ENCODE data around the gene BSX.

BSX gene

GRCh38 chr11:122981388-122982264 lies at the start of gene BSX:
Gene BSX, minus strand, starts transcription at chr11:122981834. Its CDS starts 163 bp downstream, at chr11:122981671.
- peak in 7 of 14 donors; percentile 3 to 55 (median 11) for DNase-seq

- no peak for DNase-seq
Observed at GRCh38 chr11:123030517-123030916, 48.9 kb upstream of the BSX start.

GRCh38 chr11:123020968-123021367 lies 39.3 kb upstream of the BSX start:
- peak in 2 of 14 donors; percentile 2 to 3 for DNase-seq

GRCh38 chr11:123018702-123019101 lies 37.1 kb upstream of the BSX start:
- DNase-seq = no peak

GRCh38 chr11:123011510-123011909 lies 29.9 kb upstream of the BSX start:
- no peak for DNase-seq

GRCh38 chr11:123006860-123007542 lies 25.4 kb upstream of the BSX start:
- peak in 1 of 14 donors; percentile 2 for DNase-seq

- DNase-seq = no peak
Observed at GRCh38 chr11:123000721-123001120, 19.1 kb upstream of the BSX start.

GRCh38 chr11:122998727-122999366 lies 17.2 kb upstream of the BSX start:
- no peak for DNase-seq

- no peak for DNase-seq
Observed at GRCh38 chr11:122995526-122995925, 13.9 kb upstream of the BSX start.

- no peak for DNase-seq
Observed at GRCh38 chr11:122984186-122985011, 2.8 kb upstream of the BSX start.

- DNase-seq = no peak
Observed at GRCh38 chr11:122983438-122984185, 2.0 kb upstream of the BSX start.

- DNase-seq = no peak
Observed at GRCh38 chr11:122979815-122980595, 1.6 kb downstream of the BSX start.

- DNase-seq = no peak
Observed at GRCh38 chr11:122979103-122979814, 2.4 kb downstream of the BSX start.

- no peak for DNase-seq
Observed at GRCh38 chr11:122978299-122978620, 3.4 kb downstream of the BSX start.

GRCh38 chr11:122977470-122978298 lies 4.0 kb downstream of the BSX start:
- no peak for DNase-seq

GRCh38 chr11:122976734-122977469 lies 4.7 kb downstream of the BSX start:
- DNase-seq = no peak

- DNase-seq = no peak
Observed at GRCh38 chr11:122976061-122976733, 5.4 kb downstream of the BSX start.

- DNase-seq = no peak
Observed at GRCh38 chr11:122963961-122964360, 17.7 kb downstream of the BSX start.

All from C1 segment of cervical spinal cord (tissue), 14 donors.